SK-N-SH treated with all-trans-retinoic acid at 6 μM for 48 hours (cell line): ENCODE data around the gene APOF.

ENCODE experiments used
- ATAC-seq: fragments of 200-7000 bp; cut with Tn5 transposase; 3 replicates; pipeline ENCODE4 v1.9.1; 2020; ENCODE audit warnings: mild to moderate bottlenecking, moderate library complexity
- BACH2 ChIP-seq: fragments of 250-450 bp; sonication (Bioruptor Pico); IDR thresholded peaks from 2 replicates; pipeline ENCODE4 v1.9.0; 2021; ENCODE audit warnings: mild to moderate bottlenecking, borderline replicate concordance
- CSDC2 ChIP-seq: fragments of 250-450 bp; sonication (Bioruptor Pico); IDR thresholded peaks from 2 replicates; pipeline ENCODE4 v1.5.0; 2020; ENCODE audit warnings: mild to moderate bottlenecking, moderate library complexity
- ISL1 ChIP-seq: fragments of 250-450 bp; sonication (Bioruptor Pico); IDR thresholded peaks from 2 replicates; pipeline ENCODE4 v2.1.2; 2022; ENCODE audit warnings: mild to moderate bottlenecking, moderate library complexity
- OSR1 ChIP-seq: fragments of 250-450 bp; sonication (Bioruptor Pico); IDR thresholded peaks from 2 replicates; pipeline ENCODE4 v1.8.0; 2022; ENCODE audit warnings: moderate library complexity, mild to moderate bottlenecking, inconsistent platforms
- PPARA ChIP-seq: fragments of 250-450 bp; sonication (Bioruptor Pico); IDR thresholded peaks from 2 replicates; pipeline ENCODE4 v1.5.0; 2020; ENCODE audit warnings: mild to moderate bottlenecking, borderline replicate concordance
- RARB ChIP-seq: fragments of 250-450 bp; sonication (Bioruptor Pico); IDR thresholded peaks from 2 replicates; pipeline ENCODE4 v1.8.0; 2021; ENCODE audit warnings: mild to moderate bottlenecking, moderate library complexity
- SNAI2 ChIP-seq: fragments of 250-450 bp; sonication (Bioruptor Pico); IDR thresholded peaks from 2 replicates; pipeline ENCODE4 v1.5.0; 2020; ENCODE audit warnings: mild to moderate bottlenecking, moderate library complexity
- TOX ChIP-seq: fragments of 250-450 bp; sonication (Bioruptor Pico); IDR thresholded peaks from 2 replicates; pipeline ENCODE4 v1.8.0; 2021; ENCODE audit warnings: mild to moderate bottlenecking, moderate library complexity, borderline replicate concordance
- ZC3H10 ChIP-seq: fragments of 250-450 bp; sonication (Bioruptor Pico); IDR thresholded peaks from 2 replicates; pipeline ENCODE4 v1.5.1; 2021; ENCODE audit warnings: mild to moderate bottlenecking, moderate library complexity
- ZFP3 ChIP-seq: fragments of 250-450 bp; sonication (Bioruptor Pico); IDR thresholded peaks from 2 replicates; pipeline ENCODE4 v1.5.0; 2020; ENCODE audit warnings: mild to moderate bottlenecking, moderate library complexity
- ZFP30 ChIP-seq: fragments of 450-650 bp; formaldehyde crosslinking; IDR thresholded peaks from 2 replicates; pipeline ENCODE4 v1.5.0; 2022; ENCODE audit warnings: mild to moderate bottlenecking, moderate library complexity
- ZNF70 ChIP-seq: fragments of 450-650 bp; formaldehyde crosslinking; IDR thresholded peaks from 2 replicates; pipeline ENCODE4 v1.5.0; 2020; ENCODE audit warnings: mild to moderate bottlenecking, moderate library complexity
- ZNF8 ChIP-seq: fragments of 450-650 bp; formaldehyde crosslinking; IDR thresholded peaks from 2 replicates; pipeline ENCODE4 v1.5.0; 2020; ENCODE audit warnings: mild to moderate bottlenecking, moderate library complexity
- TF ChIP-seq, protein P1 (sequence below): fragments of 250-450 bp; sonication (Bioruptor Pico); IDR thresholded peaks from 2 replicates; pipeline ENCODE4 v1.5.1; 2021; ENCODE audit warnings: mild to moderate bottlenecking, moderate library complexity
- TF ChIP-seq, protein P2 (sequence below): fragments of 250-450 bp; sonication (Bioruptor Pico); IDR thresholded peaks from 2 replicates; pipeline ENCODE4 v1.8.0; 2021; ENCODE audit warnings: low read depth, mild to moderate bottlenecking, moderate library complexity, borderline replicate concordance
- TF ChIP-seq, protein P3 (sequence below): fragments of 250-450 bp; sonication (Bioruptor Pico); IDR thresholded peaks from 2 replicates; pipeline ENCODE4 v1.5.1; 2020; ENCODE audit warnings: low read depth, mild to moderate bottlenecking, moderate library complexity
- TF ChIP-seq, protein P4 (sequence below): fragments of 250-450 bp; sonication (Bioruptor Pico); IDR thresholded peaks from 2 replicates; pipeline ENCODE4 v1.8.0; 2020; ENCODE audit warnings: mild to moderate bottlenecking, moderate library complexity, borderline replicate concordance

APOF gene, protein sequence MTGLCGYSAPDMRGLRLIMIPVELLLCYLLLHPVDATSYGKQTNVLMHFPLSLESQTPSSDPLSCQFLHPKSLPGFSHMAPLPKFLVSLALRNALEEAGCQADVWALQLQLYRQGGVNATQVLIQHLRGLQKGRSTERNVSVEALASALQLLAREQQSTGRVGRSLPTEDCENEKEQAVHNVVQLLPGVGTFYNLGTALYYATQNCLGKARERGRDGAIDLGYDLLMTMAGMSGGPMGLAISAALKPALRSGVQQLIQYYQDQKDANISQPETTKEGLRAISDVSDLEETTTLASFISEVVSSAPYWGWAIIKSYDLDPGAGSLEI

DNA sequence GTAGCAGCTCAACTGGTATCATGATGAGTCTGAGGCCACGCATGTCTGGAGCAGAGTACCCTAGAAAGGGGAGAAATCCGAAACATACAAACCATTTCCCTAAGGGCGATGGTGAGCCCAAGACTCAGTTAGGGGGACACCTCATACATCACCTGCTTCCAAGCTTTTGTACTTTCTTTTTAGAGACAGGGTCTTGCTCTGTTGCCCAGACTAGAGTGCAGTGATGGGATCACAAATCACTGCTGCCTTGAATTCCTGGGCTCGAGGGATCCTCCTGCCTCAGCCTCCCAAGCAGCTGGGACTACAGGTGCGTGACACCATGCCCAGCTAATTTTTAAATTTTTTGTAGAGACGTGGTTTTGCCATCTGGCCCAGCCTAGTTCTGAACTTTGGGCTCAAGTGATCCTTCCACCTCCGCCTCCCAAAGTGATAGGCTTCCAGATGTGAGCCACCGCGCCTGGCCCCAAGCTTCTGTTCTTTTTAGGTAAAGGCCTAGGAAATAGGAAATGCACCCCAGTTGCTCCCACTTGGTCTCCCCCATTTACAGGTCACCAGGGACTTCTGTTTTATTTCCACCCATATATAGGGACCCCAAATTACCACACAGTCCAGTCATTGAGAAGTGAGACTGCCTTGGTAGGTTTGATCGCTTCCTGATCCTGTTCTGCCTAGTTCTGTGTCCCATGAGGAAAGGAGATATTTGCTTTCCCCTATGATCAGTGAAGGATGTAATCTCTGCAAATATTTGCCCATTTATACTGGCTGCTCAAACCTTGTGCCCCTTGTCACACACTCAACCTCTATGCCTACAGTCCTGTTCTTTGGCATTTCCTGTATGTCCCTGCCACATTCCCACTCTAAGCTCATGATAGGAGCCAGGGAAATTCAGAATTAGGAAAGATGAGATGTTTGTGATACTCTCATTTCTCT is at the start of gene APOF:
Gene APOF, minus strand, starts transcription at position 728 of the 930 bp plus-strand sequence. Its CDS starts 112 bp downstream, at position 616.
- ATAC-seq: no peak
- no peak for TF ChIP-seq ZC3H10 (CRISPR knock-in tag)
- no peak for TF ChIP-seq ZNF70 (CRISPR knock-in tag)
- TF ChIP-seq RARB (CRISPR knock-in tag): no peak
- no peak for TF ChIP-seq PPARA
- TF ChIP-seq TOX (CRISPR knock-in tag): no peak
- TF ChIP-seq, protein P1, sequence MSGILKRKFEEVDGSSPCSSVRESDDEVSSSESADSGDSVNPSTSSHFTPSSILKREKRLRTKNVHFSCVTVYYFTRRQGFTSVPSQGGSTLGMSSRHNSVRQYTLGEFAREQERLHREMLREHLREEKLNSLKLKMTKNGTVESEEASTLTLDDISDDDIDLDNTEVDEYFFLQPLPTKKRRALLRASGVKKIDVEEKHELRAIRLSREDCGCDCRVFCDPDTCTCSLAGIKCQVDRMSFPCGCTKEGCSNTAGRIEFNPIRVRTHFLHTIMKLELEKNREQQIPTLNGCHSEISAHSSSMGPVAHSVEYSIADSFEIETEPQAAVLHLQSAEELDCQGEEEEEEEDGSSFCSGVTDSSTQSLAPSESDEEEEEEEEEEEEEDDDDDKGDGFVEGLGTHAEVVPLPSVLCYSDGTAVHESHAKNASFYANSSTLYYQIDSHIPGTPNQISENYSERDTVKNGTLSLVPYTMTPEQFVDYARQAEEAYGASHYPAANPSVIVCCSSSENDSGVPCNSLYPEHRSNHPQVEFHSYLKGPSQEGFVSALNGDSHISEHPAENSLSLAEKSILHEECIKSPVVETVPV (CRISPR knock-in tag): no peak
- TF ChIP-seq BACH2 (CRISPR knock-in tag): no peak
- TF ChIP-seq, protein P2, sequence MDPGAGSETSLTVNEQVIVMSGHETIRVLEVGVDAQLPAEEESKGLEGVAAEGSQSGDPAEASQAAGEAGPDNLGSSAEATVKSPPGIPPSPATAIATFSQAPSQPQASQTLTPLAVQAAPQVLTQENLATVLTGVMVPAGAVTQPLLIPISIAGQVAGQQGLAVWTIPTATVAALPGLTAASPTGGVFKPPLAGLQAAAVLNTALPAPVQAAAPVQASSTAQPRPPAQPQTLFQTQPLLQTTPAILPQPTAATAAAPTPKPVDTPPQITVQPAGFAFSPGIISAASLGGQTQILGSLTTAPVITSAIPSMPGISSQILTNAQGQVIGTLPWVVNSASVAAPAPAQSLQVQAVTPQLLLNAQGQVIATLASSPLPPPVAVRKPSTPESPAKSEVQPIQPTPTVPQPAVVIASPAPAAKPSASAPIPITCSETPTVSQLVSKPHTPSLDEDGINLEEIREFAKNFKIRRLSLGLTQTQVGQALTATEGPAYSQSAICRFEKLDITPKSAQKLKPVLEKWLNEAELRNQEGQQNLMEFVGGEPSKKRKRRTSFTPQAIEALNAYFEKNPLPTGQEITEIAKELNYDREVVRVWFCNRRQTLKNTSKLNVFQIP: no peak
- TF ChIP-seq, protein P3, sequence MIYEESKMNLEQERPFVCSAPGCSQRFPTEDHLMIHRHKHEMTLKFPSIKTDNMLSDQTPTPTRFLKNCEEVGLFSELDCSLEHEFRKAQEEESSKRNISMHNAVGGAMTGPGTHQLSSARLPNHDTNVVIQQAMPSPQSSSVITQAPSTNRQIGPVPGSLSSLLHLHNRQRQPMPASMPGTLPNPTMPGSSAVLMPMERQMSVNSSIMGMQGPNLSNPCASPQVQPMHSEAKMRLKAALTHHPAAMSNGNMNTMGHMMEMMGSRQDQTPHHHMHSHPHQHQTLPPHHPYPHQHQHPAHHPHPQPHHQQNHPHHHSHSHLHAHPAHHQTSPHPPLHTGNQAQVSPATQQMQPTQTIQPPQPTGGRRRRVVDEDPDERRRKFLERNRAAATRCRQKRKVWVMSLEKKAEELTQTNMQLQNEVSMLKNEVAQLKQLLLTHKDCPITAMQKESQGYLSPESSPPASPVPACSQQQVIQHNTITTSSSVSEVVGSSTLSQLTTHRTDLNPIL: no peak
- TF ChIP-seq ISL1 (CRISPR knock-in tag): no peak
- no peak for TF ChIP-seq SNAI2

DNA sequence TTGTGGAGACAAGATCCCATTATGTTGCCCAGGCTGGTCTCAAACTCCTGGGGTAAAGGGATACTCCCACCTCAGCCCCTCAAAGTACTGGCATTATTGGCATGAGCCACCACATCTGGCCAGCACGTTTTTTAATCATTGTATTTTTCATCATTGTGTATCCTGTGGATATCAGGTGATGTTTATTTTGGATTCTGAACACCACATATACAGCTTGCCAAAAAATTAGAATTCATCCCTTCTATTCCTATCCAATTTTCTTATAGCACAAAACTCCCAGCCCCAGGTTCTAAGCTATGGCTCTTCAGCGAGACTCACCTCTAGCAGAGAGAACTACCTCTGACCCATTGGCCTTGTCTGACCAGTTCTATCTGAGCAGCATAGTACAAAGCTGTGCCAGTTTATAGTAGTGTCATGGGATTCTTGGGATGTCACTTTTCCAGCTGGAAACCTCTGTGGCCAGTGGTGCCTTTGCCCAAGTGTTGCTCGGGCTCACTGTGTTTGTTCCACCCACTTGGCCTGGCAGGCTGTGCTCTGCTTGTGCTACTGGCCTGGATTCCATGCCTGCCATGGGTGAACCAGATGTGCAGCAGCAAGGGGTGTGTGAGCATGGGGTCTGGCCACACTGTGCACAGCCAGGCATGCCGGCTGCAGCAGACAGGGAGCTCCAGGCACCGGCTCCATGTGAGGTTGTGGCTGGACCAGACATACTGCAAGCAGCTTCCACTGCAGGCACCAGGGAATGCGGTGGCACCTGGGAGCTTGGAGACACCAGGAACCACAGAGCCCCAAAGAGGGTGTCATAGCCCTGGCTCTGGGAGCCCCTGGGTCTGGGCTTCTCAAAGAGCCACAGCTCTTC is 49.4 kb upstream of the APOF start:
- no peak for TF ChIP-seq OSR1 (CRISPR knock-in tag)
- no peak for TF ChIP-seq PPARA
- TF ChIP-seq, protein P2: no peak
- TF ChIP-seq, protein P4, sequence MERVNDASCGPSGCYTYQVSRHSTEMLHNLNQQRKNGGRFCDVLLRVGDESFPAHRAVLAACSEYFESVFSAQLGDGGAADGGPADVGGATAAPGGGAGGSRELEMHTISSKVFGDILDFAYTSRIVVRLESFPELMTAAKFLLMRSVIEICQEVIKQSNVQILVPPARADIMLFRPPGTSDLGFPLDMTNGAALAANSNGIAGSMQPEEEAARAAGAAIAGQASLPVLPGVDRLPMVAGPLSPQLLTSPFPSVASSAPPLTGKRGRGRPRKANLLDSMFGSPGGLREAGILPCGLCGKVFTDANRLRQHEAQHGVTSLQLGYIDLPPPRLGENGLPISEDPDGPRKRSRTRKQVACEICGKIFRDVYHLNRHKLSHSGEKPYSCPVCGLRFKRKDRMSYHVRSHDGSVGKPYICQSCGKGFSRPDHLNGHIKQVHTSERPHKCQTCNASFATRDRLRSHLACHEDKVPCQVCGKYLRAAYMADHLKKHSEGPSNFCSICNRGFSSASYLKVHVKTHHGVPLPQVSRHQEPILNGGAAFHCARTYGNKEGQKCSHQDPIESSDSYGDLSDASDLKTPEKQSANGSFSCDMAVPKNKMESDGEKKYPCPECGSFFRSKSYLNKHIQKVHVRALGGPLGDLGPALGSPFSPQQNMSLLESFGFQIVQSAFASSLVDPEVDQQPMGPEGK: no peak
- no peak for TF ChIP-seq RARB (CRISPR knock-in tag)
- TF ChIP-seq ZFP3 (CRISPR knock-in tag): no peak
- no peak for TF ChIP-seq ZNF70 (CRISPR knock-in tag)
- ATAC-seq: no peak; the same call in 2 of the 3 replicates

DNA sequence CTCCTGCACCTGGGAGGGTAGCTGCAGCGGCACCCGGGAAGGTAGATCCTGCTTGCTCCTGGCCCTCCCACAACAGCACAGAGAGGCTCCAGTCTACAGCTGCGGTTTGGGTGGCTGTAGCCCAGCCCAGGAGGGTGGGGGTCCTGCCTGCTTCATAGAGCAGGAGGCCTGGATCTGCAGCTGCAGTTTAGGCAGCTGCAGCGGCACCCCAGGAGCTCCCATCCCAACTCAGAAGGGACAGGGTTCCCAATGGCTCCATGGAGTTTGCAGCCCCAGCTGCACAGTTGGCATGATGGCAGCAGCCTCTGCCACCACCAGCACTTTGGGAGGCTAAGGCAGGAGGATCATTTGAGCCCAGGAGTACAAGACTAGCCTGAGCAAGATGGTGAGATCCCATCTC is 48.1 kb upstream of the APOF start:
- ATAC-seq: no peak
- TF ChIP-seq ZC3H10 (CRISPR knock-in tag) (no peak), CSDC2 (no peak), ZNF8 (CRISPR knock-in tag) (no peak), ISL1 (CRISPR knock-in tag) (no peak), PPARA (no peak), ZFP30 (CRISPR knock-in tag) (no peak)
- TF ChIP-seq, protein P4: no peak
